ENCODE data around the gene TSPO.
"Not testable (repeated sequence)": the region's sequence is repeated elsewhere in the genome, so short reads cannot be mapped to it uniquely, and the experiment has no call there.

The TSPO gene

DNA sequence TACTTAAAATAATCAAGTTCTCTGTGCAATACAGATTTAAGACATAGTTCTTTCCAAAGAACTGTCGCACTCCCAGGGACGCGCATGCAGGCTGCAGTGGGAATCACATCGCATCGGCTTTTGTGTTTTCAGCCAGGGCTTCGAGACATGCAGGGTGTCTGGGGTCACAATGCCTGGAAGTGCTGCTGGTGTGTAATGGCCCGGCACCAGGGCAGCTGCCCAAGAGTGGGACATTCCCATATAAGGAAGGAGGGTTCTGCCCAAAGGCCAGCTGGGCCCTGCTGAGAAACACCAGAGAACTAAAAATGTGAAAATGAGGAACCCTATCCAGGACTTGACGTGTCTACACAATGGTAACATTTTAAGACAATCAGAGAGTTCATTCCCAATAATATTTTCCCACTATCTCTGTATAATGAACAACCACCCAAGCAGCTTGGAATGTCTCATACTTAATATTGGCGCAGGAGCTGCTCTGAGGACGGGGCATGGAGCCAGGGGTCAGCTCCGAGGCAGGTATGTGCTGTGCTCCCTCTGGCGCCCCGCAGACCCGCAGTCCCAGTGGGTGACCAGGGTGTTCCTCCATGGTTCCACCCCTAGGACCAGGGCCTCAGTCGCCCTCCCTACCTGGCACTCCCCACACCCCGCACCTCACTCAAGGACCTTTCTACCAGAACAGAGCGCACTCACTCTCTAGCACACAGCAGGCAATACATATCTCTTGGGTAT is 19.4 kb upstream of the TSPO start:
- DNase-seq: no peak

DNA sequence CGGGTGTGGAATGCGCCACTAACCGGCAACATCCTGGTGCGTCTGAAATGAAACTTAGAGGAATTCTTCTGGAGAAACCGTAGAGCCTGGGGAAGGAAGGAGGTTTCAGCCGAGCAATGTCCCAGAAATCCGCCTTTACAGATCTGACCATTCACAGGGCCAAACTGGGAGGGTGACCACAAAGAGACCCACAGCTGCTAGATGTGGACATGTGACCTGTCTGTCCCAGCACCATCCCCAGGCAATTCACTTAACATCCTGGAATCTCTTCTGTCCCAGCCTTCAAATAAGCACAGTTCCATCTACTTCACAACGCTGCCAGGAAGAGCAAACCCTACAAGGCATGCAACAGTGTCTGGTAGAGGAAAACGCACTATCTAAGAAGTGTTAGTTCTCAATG is 18.0 kb upstream of the TSPO start:
- DNase-seq: no peak

DNA sequence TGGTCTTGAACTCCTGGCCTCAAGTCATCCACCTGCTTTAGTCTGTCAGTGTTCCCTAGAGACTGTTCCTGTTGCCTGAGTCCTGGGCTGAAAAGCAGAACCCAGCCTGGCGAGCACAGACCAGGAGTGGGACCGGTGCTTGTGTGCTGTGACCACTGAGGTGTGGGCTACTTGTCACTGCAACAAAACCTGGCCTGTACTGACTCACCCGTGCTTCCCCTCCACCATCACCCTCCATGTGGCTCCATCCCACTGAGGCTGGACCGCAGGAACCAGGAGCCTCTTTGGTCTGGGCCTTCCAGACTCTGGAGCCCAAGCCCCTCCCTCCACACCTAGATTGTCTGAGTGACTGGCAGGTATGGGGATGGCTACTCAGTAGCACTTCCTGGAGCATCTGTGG is 16.8 kb upstream of the TSPO start:
- DNase-seq: no peak

GRCh38 chr22:43135565-43135964 is 15.8 kb upstream of the TSPO start:
- DNase-seq: no peak

DNA sequence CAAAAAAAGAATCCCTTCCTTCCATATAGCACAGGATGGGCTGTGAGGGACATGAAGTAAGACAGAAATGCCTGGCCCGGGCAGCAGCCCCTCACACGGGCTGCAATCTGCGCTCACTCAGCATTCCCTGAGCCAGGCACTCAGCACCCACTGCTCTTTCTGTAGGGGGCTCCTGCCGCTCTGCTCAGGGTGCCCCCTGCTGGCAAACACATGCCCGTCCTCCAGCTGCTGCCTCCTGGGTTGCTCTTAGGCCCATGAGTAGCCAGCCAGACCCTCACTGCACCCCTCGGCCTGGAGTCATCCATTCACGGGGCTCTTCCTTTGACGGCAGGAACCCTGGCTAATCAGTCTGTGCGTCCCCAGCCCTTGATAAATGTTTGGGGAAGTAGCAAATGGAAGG is 15.1 kb upstream of the TSPO start:
- DNase-seq: peak in 1 of 2 experiments; percentile 22

GRCh38 chr22:43136801-43137200 is 14.6 kb upstream of the TSPO start:
- no peak for DNase-seq

GRCh38 chr22:43142880-43143562 is 8.3 kb upstream of the TSPO start, which contains the start of gene MCAT:
MCAT (minus strand) TSS chr22:43143398; CDS start chr22:43143348, 50 bp downstream.
- peak; percentile 66 to 68 for DNase-seq

GRCh38 chr22:43144949-43145348 is 6.4 kb upstream of the TSPO start:
- no peak for DNase-seq

GRCh38 chr22:43145371-43145770 is 6.0 kb upstream of the TSPO start:
- not testable (repeated sequence) for DNase-seq

GRCh38 chr22:43146332-43146731 is 5.0 kb upstream of the TSPO start:
- not testable (repeated sequence) for DNase-seq

- DNase-seq: no peak
These were observed 3.5 kb upstream of the TSPO start for GRCh38 chr22:43147821-43148220.

GRCh38 chr22:43148581-43148980 is 2.8 kb upstream of the TSPO start:
- no peak for DNase-seq

GRCh38 chr22:43150731-43151206 is 590 bp upstream of the TSPO start:
- no peak for DNase-seq

DNA sequence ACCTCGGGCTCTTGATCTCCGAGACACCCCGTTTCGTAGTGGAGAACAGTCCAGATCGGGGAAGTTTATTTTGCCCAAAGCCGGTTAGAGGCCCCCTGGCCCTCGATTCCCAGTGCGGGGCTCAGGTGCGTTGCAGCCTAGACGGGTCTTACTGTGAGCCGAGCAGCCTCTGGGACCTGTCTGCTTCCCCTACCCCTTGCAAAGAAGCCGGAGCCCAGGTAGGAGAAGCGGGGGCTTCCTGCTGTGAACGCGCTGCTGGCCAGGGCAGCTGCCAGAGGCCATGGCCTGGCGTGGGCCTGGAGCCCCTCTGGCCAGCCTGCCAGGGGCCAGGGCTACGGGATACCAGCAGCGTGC is 621 bp downstream of the TSPO start:
- DNase-seq: no peak

DNA sequence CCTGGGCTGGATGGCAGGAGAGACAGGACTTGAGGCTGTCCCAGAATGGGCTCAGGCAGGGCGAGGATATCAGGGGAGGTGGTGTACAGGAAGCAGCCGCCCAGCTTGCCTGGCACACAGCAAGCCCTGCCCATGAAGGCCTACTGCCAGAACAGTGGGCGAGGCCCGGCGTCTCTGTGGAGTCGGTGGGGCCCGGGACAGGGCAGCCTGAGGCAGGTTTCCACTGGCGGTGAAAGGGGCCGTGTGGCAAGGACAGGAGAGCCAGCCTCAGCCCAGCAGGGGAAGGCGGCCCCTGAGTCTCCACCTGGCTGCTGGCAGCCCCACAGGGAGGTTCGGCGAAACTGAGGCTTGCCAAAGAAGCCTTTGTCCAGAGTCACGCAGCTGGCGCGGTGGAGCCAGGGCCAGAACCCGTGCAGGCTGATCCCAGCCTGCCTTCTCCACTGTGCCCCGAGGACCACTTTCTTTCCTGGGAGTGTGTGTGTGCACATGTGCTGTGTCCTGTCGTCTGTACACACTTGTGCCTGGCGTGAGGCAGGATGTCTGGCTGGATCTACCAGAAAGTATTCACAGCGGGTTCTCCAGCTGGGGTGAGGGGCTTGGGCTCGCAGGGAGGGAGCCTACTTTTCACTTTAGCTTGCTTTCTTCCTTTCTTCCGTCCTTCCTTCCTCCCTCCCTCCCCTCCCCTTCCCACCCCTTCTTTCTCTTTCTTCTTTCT is 1.2 kb downstream of the TSPO start:
- DNase-seq: peak; percentile 46 to 50

DNA sequence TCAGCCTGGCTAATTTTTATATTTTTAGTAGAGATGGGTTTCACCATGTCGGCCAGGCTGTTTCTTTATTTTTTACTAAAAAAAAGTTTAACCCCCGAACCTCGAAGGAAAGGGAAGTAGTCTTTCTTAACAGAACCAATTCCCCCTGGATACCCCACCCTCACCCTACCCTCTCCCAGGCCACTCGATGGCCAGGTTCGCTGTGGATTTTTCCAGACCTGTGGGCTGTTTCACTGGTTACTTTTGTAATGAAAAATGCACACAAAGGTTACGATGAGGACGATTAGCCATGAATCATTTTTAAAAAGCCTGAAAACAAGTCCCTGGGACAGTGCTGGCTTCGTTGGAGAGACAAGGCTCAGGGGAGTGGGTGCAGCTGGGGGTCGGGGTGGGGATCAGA is 2.5 kb downstream of the TSPO start:
- no peak for DNase-seq

DNA sequence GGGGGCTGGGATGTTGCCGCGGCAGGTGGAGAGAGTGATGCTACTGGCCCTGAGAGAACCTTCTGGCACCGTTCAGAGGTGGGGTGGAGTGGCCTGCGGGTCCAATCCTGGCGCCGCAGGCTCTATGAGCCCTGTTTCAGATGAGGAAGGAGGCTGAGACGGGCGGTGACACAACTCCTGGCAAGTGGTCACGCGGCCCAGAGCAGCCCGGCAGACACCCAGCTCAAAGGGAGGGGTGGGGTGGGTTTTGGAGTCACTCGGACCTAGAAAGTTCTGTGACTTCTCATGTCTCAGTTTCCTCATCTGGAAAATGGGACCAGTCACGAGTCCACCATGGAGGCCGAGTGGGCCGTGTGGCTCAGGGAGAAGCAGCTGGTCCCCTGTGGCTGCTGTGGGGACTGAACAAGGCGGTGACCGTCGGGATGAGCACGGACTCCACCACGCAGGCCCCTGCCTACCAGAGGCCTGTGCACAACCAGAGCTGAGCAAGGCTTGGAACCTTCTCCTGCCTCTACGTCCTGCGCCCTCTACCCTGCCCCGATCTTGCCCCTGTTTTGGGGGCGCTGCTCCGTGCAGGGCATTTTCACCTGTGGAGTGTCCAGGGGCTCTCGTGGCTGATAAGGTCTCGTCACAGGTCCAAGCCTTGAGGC is 3.7 kb downstream of the TSPO start:
- no peak for DNase-seq

DNA sequence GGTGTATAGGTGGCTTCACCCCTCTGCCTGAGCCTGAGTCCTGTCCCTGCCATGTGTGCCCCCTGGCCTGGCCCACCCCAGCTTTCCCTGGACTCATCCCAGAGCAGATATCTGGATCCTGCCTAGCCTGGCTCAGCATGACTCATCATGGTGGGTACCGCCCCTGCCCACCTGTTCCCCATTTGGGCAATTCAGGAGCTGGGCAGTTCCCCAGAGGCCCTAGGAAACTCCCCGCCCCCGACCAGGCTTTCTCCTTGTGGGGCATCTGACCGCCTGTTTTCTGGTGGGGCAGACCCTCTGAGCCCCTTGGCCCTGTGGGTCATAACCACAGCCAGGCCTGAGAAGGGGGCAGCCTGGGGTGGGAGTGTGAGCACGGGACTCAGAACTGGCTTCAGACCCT is 4.4 kb downstream of the TSPO start:
- no peak for DNase-seq

DNA sequence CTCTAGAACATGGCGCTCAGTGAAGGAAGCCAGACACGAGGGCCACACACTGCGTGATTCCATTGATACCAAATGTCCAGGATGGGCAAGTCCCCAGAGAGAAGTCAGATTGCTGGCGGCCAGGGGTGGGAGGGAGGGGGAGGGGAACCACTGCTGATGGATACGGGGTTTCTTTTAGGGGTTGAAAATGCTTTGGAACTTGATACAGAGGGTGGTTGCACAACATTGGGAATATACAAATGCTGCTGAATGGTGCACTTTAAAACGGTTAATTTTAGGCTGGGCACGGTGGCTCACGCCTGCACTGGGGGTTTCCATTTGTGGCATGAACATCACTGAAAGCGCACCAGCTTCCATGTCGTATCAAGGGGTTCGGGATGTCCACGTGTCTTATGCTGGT is 5.1 kb downstream of the TSPO start:
- DNase-seq: no peak

DNA sequence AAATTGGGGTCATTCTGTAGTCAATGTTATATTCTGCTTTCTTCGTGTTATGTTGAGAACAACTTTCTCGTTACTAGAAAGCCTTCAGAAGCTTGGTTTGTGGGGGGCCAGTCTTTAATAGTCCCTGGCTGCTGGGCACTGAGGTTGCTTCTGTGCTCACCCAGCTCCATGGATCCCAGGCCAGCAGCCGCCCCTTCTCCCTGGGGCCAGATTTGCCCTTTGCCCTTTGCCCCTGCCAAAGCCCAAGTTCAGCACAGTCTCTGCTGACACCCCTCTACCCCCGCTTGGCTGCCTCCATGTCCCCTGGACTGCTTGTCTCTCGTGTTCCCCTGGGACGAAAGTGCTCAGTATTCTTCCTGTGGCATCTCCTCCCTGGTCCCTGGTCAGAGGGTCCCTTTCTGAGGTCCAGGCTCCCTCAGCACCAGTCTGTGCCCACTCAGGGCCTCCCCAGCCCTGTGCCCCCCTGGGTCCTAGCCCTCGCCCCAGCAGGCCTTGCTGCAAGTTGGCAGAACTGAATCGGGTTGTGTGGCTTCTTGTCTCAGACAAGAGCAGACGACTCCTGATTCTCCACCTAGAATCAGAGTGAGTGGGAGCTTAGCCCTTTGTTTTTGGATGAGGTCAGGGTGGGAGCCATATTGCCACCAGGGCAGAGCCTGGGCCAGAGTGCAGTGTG is 6.7 kb downstream of the TSPO start:
- no peak for DNase-seq

- DNase-seq: no peak
These were observed 7.6 kb downstream of the TSPO start for GRCh38 chr22:43158778-43159483.
